Pons (tissue), 1 donor: ENCODE measurements around the gene NPLOC4.

Experiments
- DNase-seq: peaks from one replicate; pipeline ENCODE4 v3.0.0-alpha.2; 2016; ENCODE audit warnings: low spot score

NPLOC4 gene

DNA sequence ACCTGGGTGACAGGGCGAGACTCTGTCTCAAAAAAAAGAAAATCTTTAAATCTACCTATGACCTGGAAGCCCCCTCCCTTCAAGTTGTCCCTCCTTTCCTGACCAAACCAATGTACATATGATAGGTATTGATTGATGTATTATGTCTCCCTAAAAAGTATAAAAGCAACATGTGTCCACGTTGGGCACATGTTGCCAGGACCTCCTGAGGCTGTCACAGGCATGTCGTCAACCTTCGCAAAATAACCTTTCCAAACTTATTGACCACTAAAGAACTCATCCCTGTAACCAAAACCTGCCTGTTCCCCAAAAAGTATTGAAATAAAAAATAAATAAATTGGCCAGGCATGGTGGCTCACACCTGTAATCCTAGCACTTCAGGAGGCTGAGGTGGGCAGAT lies 25.1 kb upstream of the NPLOC4 start:
- DNase-seq, result no peak

GRCh38 chr17:81660441-81660840 lies 23.5 kb upstream of the NPLOC4 start:
- DNase-seq, result no peak

DNA sequence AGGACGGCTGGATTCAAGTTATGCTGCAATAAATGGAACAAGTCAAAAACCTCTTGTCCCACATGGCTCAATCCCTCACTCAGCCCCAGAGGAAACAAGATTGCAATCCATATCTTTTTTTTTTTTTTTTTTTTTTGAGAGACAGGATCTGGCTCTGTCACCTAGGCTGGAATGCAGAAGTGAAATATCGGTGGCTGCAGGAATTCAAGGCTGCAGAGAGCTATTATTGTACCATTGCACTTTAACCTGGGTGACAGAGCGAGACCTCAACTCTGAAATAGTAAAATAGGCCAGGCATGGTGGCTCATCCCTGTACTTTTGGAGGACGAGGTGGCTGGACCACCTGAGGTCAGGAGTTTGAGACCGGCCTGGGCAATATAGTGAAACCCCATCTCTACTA lies 22.1 kb upstream of the NPLOC4 start:
- DNase-seq, result no peak

GRCh38 chr17:81656835-81657234 lies 19.9 kb upstream of the NPLOC4 start:
- no peak for DNase-seq

- no peak for DNase-seq
Measured at GRCh38 chr17:81656118-81656743, 19.3 kb upstream of the NPLOC4 start, which contains the start of gene PDE6G. Gene PDE6G (minus strand): TSS chr17:81656542. CDS start chr17:81653305, 3,237 bp downstream.

GRCh38 chr17:81655378-81656117 lies 18.6 kb upstream of the NPLOC4 start:
- no peak for DNase-seq

GRCh38 chr17:81652906-81653771 lies 16.2 kb upstream of the NPLOC4 start:
- DNase-seq, result no peak

GRCh38 chr17:81651692-81652091 lies 14.8 kb upstream of the NPLOC4 start:
- no peak for DNase-seq

DNA sequence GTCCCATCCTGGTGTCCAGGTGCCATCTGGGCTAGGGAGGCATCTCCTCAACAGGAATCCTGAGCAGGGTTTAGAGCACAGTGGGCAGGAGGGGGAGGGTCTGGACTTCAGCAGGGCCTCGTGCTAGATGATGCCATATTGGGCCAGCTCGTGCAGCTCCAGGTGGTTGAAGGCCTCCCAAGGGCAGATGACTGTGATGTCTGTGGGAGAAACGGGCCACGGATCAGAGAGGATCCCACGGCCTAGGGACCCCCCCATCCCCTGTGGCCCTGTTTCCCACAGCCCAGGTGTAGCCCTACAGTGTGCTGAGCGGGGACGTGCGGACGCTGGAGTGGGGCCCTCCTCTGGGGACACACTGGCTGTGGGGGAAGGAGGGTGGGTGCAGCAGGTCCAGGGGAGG lies 14.0 kb upstream of the NPLOC4 start:
- no peak for DNase-seq

DNA sequence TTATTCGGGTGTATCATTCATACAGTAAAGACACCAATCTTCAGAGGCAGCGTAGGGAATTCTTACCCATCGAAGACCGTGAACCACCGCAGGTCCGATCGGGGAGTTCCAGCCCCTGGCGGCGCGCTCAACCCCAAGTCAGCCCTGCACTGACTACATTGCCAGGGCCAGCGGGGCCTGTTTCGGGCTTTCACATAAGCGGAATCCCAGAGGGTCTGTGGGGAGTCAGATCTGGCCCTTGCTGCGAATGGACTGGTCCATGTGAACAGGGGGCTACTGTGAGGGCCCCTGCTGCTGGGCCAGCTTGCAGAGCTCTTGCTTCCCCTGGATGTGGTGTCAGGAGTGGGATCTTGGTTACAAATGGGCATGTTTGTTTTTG lies 11.8 kb upstream of the NPLOC4 start:
- no peak for DNase-seq

GRCh38 chr17:81648013-81648706 lies 11.2 kb upstream of the NPLOC4 start:
- no peak for DNase-seq

DNA sequence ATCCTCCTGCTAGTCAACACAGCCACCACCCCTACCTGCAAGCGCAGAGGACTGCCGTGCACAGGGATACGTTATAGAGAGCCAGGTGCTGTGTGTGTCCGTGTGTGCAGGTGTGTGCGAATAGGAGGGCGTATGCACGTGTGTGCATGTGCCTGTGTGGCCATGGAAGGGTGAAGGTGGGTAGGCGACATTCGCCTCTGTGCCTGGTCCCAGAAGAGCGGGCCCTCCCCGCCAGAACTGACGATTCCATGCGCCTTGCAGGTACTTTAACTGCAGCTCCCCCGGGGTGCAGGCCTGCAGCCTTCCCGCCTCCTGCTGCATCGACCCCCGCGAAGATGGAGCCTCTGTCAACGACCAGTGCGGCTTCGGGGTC lies 10.7 kb upstream of the NPLOC4 start:
- DNase-seq, result no peak

GRCh38 chr17:81646869-81647600 lies 10.1 kb upstream of the NPLOC4 start:
- no peak for DNase-seq

DNA sequence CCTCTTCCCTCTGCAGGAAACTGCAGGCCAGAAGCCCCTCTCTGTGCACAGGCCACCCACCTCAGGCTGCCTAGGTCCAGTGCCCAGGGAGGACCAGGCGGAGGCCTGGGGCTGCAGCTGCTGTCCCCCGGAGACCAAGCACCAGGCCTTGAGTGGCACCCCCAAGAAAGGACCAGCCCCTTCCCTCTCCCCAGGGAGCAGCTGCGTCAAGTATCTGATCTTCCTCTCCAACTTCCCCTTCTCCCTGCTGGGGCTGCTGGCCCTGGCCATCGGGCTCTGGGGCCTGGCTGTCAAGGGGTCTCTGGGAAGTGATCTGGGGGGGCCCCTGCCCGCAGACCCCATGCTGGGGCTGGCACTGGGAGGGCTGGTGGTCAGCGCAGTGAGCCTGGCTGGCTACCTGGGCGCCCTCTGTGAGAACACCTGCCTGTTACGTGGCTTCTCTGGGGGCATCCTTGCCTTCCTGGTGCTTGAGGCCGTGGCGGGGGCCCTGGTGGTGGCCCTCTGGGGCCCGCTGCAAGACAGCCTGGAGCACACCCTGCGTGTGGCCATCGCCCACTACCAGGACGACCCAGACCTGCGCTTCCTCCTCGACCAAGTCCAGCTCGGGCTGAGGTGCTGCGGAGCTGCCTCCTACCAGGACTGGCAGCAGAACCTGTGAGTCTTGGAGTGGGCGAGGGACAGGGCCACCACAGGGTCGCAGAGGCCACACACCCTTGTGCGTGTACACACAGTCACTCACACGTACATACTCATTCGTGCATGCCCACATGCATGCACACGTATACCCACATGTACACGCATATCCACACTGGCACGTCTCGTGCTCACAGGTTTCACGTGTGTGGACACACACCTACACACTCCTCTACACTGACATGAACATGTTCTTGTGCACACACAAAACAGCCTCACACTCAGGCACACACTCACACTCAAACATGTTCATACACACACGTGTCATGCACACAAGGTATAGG lies 8.4 kb upstream of the NPLOC4 start:
- no peak for DNase-seq

DNA sequence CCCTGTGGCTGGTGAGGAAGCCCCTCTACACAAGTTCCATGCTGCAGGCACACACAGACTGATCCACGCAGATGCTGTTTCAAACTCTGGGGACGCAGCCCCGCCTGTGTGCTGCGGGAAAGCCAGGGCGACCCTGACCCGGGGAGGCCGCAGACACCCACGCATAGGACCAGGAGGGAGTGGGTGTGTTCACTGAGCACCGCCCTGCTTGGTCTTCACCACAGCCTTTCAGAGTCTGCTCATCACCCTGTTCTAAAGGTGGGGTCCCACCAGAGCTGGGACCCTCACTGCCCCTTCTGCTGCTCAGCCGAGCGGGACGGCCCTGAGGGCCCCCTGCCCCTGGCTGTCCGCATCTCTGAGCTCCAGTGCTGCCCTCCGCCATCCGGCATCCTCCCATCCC lies 7.6 kb upstream of the NPLOC4 start:
- no peak for DNase-seq

GRCh38 chr17:81641825-81642489 lies 5.0 kb upstream of the NPLOC4 start:
- DNase-seq, result no peak

DNA sequence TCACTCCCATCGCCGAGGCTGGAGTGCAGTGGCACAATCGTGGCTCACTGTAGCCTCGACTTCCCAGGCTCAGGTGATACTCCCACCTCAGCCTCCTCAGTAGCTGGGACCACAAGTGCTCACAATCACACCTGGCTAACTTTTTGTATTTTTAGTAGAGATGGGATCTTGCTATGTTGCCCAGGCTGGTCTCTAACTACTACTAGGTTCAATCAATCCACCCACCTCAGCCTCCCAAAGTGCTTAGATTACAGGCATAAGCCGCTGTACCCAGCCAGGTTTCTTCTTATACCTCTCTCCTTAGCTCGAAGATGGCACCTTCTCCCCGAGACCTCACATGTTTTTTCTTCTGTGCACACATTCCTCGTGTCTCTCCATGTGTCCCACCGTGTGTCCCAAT lies 3.1 kb upstream of the NPLOC4 start:
- no peak for DNase-seq

- DNase-seq, result no peak
Measured at GRCh38 chr17:81638683-81639082, 1.8 kb upstream of the NPLOC4 start.

DNA sequence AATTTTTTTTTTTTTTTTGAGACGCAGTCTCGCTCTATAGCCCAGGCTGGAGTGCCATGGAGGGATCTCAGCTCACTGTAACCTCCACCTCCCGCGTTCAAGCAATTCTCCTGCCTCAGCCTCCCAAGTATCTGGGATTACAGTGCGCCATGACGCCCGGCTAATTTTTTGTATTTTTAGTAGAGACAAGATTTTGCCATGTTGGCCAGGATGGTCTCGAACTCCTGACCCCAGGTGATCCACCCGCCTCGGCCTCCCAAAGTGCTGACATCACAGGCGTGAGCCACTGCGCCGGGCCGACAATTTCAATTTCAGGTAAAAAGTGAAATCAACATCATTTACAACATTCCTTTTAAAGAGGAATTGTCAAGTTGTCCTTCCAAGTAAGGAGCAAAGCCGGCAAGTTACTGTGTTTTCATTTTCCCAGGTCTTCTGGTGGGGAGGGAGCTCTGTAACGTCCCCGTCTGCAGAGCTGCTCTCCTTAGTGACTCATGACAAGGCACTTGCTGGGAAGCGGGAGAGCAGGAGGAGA lies 873 bp downstream of the NPLOC4 start:
- peak; percentile 25 for DNase-seq

- no peak for DNase-seq
Measured at GRCh38 chr17:81635431-81635830, 1.5 kb downstream of the NPLOC4 start.
